ENCODE measurements around the gene REPS1.

Gene REPS1

GRCh38 chr6:138920906-138921305 is 67.1 kb downstream of the REPS1 start:
- no peak for DNase-seq

GRCh38 chr6:138914701-138915100 is 73.4 kb downstream of the REPS1 start:
- DNase-seq = no peak

- no peak for DNase-seq
These were observed 75.7 kb downstream of the REPS1 start for GRCh38 chr6:138912308-138912707.

- DNase-seq = no peak
These were observed 78.1 kb downstream of the REPS1 start for GRCh38 chr6:138909975-138910374.

- DNase-seq = no peak
These were observed 78.5 kb downstream of the REPS1 start for GRCh38 chr6:138909511-138909910.

- no peak for DNase-seq
These were observed 80.9 kb downstream of the REPS1 start for GRCh38 chr6:138907167-138907566.

GRCh38 chr6:138897031-138897430 is 91.0 kb downstream of the REPS1 start:
- DNase-seq = no peak

GRCh38 chr6:138896104-138896756 is 91.8 kb downstream of the REPS1 start:
- no peak for DNase-seq

- DNase-seq = no peak
These were observed 96.6 kb downstream of the REPS1 start for GRCh38 chr6:138891255-138891986.

GRCh38 chr6:138885156-138885819 is 102.8 kb downstream of the REPS1 start:
- DNase-seq = no peak

- DNase-seq = no peak
These were observed 105.6 kb downstream of the REPS1 start for GRCh38 chr6:138882369-138883017.

GRCh38 chr6:138873191-138873590 is 114.9 kb downstream of the REPS1 start:
- DNase-seq = no peak

GRCh38 chr6:138869398-138869797 is 118.7 kb downstream of the REPS1 start:
- no peak for DNase-seq

- no peak for DNase-seq
These were observed 119.9 kb downstream of the REPS1 start for GRCh38 chr6:138868181-138868580.

- DNase-seq = no peak
These were observed 122.5 kb downstream of the REPS1 start for GRCh38 chr6:138865480-138866109.

GRCh38 chr6:138864343-138864890 is 123.6 kb downstream of the REPS1 start:
- DNase-seq = no peak

GRCh38 chr6:138863321-138863720 is 124.7 kb downstream of the REPS1 start:
- no peak for DNase-seq

GRCh38 chr6:138862456-138862855 is 125.6 kb downstream of the REPS1 start:
- no peak for DNase-seq

- no peak for DNase-seq
These were observed 130.3 kb downstream of the REPS1 start for GRCh38 chr6:138857775-138858174.

- DNase-seq = no peak
These were observed 131.4 kb downstream of the REPS1 start for GRCh38 chr6:138856654-138857053.

All from cerebellar nuclear complex (tissue), 1 donor.